GM21360 (cell line): Measurements from ENCODE around the gene SPATA31D3.
"Not testable (repeated sequence)": the region's sequence is repeated elsewhere in the genome, so short reads cannot be mapped to it uniquely, and the experiment has no call there.

Experiments used
- ATAC-seq: cut with Tn5 transposase; IDR thresholded peaks from one replicate; pipeline ENCODE4 v1.9.1; 2021; ENCODE audit warnings: mild to moderate bottlenecking, moderate library complexity; ENCODE audit not compliant: unreplicated experiment

SPATA31D3 gene

GRCh38 chr9:81943393-81943792 lies at the start of gene SPATA31D3:
TSS of gene SPATA31D3 (plus strand) at chr9:81943500. CDS start at chr9:81943586, 86 bp downstream.
- ATAC-seq = not testable (repeated sequence)

DNA sequence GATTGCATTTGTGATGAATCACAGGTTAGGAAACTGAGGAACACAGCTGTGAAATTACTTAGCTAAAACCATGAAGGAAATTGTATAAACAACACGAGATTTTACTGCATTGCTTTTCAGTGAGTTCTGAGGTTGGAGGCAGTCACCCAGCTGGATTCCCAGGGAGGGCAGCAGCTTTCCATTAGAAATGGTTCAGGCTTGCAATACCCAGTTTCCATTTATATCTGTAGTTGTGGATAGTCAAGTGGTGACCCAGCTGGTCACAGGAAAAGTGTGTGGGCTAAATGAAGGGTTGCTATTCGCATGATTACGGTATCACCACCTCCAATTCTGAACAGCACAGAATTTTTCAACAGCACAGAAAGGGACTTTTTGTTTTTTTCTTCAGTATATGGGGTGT lies 49.4 kb upstream of the SPATA31D3 start:
- no peak for ATAC-seq

GRCh38 chr9:81894891-81895290 lies 48.4 kb upstream of the SPATA31D3 start:
- no peak for ATAC-seq

- no peak for ATAC-seq
These were observed 47.2 kb upstream of the SPATA31D3 start for GRCh38 chr9:81896070-81896469.

GRCh38 chr9:81898851-81899250 lies 44.4 kb upstream of the SPATA31D3 start:
- ATAC-seq = no peak

GRCh38 chr9:81902196-81902595 lies 41.1 kb upstream of the SPATA31D3 start:
- no peak for ATAC-seq

DNA sequence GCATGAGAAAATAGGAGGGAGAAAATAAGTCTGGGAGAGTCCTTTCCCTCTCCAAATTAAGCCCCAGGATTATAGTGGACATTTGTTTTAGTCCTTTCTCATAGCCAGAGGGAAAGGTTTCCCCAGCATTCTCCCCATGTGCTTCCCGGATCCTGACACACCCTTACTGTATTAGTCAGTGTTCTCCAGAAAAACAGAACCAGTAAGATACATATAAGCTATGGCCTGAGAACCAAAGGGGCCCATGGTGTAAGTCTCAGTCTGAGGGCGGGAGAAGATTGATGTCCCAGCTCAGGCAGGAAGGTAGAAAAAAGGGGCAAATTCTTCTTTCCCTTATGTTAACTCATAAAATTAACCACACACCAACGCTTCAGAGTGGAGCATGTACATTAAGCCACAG lies 40.7 kb upstream of the SPATA31D3 start:
- no peak for ATAC-seq

DNA sequence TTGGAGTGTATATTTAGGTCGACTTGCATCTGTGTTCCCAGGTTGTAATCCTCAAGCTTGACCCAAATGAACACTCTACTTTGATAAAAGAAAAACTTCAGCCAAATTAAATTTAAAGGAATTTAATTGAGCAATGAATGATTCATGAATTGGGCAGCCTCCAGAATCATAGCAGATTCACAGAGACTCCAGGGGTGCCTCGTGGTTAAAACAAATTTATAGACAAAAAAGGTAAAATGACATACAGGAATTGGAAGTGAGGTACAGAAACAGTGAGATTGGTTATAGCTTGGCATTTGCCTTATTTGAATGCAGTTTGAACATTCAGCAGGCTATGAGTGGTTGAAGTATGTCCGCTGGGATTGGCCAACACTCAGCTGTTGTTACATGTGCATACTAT lies 36.6 kb upstream of the SPATA31D3 start:
- no peak for ATAC-seq

DNA sequence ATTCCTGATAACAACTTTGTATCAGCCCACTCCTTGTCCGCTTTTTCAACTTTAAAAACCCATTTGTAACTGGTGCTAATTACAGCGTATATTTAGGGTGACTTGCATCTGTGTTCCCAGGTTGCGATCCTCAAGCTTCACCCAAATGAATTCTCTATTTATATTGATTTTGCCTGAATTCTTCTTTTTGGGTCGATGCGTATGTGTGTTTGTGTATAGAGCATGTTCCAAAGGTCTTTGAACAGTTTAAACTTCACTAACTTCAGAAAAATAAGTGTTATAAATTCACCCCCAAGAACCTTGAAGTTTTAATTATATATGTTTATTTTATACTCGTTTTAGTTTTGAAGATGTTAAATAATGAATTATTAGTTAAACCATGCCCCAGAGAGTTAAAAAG lies 31.2 kb upstream of the SPATA31D3 start:
- ATAC-seq = no peak

- ATAC-seq = no peak
These were observed 27.3 kb upstream of the SPATA31D3 start for GRCh38 chr9:81915801-81916505.

- ATAC-seq = not testable (repeated sequence)
These were observed 24.8 kb upstream of the SPATA31D3 start for GRCh38 chr9:81918507-81918906.

DNA sequence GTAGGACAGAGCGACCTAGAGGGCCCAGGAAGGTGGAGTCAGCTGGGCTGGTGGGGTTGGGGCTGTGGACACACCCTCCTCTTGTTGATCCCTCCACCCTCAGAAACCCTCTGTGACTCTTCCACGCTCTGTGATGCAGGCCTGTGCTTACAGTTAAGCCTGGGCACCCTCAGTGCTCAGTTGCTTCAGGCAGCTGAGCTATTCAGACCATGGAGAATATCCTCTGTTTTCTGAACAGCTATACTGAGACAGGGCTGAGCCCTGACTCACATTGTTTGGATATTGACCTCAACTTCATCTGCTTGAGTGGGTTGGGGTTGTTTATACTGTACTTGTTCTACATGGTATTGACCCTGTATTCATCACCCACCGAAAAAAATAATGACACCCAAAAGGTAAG lies 15.0 kb upstream of the SPATA31D3 start, which contains the start of gene SPATA31D4:
Gene SPATA31D4, plus strand, starts transcription at position 124 of the 400 bp plus-strand sequence. Its CDS starts 86 bp downstream, at position 210.
- not testable (repeated sequence) for ATAC-seq

DNA sequence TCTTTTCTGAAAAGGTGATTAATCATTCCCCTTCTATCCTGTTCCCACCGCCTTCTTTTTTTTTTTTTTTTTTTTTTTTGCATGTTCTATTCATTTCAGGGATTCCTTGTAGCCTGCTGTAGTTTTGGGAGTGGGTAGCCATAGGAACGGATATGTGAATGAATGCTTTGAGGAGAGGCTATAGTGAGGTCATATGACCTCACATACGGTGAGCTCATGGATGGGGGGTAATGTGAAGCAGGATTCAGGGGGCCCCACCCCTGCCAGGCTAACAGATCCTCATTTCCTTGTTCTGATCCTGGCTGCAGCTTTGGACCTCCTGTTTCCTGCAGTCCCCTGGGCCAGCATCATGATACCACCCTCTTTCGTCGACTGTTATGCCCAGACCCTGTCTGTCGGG lies 13.2 kb upstream of the SPATA31D3 start:
- ATAC-seq = not testable (repeated sequence)

- ATAC-seq = not testable (repeated sequence)
These were observed 9.8 kb upstream of the SPATA31D3 start for GRCh38 chr9:81933547-81933946.

- ATAC-seq = not testable (repeated sequence)
These were observed 5.3 kb downstream of the SPATA31D3 start for GRCh38 chr9:81948650-81949049.

- ATAC-seq = no peak
These were observed 9.8 kb downstream of the SPATA31D3 start for GRCh38 chr9:81953096-81953495.

- ATAC-seq = no peak
These were observed 12.3 kb downstream of the SPATA31D3 start for GRCh38 chr9:81955625-81956024.

DNA sequence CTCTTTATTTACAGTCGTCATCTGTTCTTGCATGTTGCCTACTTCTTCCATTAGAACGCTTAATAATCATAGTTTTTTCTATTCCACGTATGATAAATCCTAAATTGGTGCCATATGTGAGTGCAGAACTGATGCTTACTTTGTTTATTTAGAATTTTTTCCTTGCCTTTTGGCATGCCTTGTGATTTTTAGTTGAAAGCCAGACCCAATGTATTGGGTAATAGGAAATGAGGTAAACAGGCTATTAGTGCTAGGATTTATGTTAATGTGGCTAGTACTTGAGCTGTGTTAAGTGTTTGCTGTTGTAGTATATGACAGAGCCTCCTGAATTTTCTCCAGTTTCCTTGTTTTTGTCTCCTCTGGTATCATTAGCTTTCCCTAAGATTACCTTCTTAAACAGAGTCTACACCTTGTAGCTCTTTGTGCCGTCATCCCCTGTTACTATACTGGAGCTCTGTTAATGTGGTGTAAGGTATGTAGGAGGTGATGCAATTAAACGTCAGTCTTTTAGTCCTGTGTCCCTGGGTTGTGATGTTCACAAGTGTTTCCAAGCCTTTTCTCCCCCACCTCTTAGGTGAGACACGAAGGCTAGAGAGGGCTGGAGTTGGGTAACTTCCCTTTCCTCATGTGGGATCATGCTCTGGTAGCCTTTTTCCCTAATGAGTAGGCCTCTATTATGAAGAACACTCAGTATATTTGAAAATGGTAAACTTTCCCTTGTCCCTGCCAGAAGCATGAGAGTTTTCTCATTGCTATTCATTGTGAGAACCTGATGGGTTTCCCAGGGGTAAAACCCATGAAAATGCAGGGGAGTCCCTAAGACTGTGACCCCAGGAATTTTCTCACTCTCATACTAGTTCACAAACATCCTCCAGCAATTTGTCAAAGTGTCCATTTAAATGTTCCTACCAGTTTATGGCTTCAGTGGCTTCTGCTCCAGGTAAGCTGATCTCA lies 21.2 kb downstream of the SPATA31D3 start:
- ATAC-seq = no peak

DNA sequence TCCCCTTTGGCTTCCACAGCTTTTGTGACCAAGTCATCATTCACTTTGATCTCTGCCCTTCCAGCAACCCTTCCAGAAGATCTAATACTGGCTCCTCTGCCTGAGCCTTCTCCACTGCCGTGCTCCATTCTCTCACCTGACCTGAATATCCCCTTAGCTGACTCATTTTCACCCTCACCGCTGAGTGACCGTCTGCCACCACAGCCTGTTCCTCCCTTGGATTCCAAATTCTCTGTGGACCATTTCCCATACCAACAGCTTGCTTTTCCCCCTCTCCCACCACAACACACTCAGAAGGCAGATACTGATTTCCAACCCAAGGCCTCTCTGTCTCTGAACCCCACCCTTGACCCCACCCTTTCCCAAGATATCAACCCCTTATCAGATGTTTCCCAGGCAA lies 24.7 kb downstream of the SPATA31D3 start:
- ATAC-seq = no peak

- no peak for ATAC-seq
These were observed 26.7 kb downstream of the SPATA31D3 start for GRCh38 chr9:81969971-81970370.

GRCh38 chr9:81971727-81972126 lies 28.4 kb downstream of the SPATA31D3 start:
- no peak for ATAC-seq

GRCh38 chr9:81974764-81975163 lies 31.5 kb downstream of the SPATA31D3 start:
- no peak for ATAC-seq
